HG03521 (cell line): ENCODE data around the gene TRPM1.

Experiments
- ATAC-seq: cut with Tn5 transposase; IDR thresholded peaks from one replicate; pipeline ENCODE4 v1.9.1; 2021; ENCODE audit warnings: mild to moderate bottlenecking, moderate library complexity; ENCODE audit not compliant: unreplicated experiment

The TRPM1 gene

DNA sequence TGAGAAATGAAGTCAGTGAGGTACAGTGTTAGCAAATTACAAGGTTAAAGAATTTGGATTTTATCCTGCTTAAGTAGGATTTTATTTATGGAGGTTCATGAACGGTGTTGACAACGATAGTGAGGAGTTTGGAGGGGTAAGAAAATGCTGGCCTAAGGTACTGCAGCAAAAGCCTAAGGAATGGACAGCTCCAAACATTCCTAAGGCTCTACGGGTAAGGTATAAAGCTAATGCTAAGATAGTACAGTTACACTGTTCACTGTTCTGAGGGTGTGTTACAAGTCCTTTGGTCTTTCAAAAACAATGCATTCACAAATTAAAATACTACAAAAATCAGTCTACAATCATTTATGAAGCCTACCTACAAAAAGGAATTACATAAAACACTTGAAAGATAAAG, 117.4 kb downstream of the TRPM1 start:
- ATAC-seq = no peak

- no peak for ATAC-seq
Observed at GRCh38 chr15:30979457-30979856, 122.1 kb downstream of the TRPM1 start.

GRCh38 chr15:30978328-30978727, 123.2 kb downstream of the TRPM1 start:
- ATAC-seq = no peak

- no peak for ATAC-seq
Observed at GRCh38 chr15:30974112-30974511, 127.4 kb downstream of the TRPM1 start.

DNA sequence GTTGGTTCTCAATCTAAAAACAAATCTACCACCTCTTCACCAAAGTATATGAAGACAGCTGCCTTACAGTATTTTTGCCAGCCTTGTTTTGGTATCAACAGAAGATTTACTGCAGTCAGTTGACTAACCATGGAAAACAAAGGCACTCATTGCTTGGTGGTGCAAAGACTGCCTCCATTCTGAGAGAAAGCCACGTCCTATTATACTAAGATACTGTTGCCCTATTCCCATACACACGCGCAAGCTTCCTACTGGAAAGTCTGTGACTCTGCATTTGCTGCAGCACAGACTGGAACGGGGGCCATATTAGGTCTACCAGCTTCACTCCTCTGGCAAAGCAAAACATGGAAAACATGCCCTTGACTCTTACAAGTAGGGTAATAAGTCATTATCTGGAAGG, 128.1 kb downstream of the TRPM1 start:
- no peak for ATAC-seq

DNA sequence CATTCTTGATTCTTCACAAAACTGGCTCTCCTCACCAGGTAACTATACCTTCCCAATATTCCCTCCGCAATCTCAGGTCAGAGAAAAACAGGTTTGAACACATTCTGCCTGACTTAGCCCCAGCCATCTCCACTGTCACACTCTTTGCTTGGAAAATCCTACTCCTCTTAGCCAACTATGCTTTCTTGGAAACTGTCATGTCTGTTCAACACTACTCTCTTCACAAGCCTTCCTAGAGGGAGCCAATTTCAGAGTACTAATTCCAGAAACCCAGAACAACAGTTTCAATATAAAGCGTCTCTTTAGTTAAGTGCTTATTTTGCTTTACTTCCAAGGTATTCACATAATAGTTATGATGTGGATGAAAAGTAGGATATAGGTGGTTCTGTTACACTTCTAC, 131.8 kb downstream of the TRPM1 start:
- no peak for ATAC-seq

GRCh38 chr15:30963681-30964080, 137.8 kb downstream of the TRPM1 start:
- ATAC-seq = no peak

GRCh38 chr15:30962659-30963058, 138.9 kb downstream of the TRPM1 start:
- no peak for ATAC-seq

- no peak for ATAC-seq
Observed at GRCh38 chr15:30962079-30962478, 139.4 kb downstream of the TRPM1 start.

DNA sequence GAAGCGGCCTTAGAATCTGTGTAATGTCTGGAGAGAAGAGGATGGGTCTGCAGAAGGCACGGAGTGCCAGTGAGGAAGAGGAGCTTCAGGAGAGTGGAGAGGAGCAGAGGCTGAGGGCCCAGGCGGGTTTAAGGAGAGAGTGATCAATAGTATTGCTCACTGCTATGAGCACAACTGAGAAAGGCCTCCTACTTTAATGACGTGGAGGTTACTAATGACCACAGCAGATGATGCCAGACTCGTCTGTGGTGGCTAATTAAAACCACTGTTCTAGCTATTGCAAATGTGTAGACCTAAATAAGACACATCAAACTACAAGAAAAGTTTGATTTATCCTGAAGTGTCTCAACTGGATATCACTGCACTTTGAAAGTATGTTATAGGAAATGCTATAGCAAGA, 143.3 kb downstream of the TRPM1 start:
- ATAC-seq = no peak

- no peak for ATAC-seq
Observed at GRCh38 chr15:30956216-30957124, 145.1 kb downstream of the TRPM1 start.

- no peak for ATAC-seq
Observed at GRCh38 chr15:30954674-30955073, 146.9 kb downstream of the TRPM1 start.

- no peak for ATAC-seq
Observed at GRCh38 chr15:30953731-30954378, 147.7 kb downstream of the TRPM1 start.

DNA sequence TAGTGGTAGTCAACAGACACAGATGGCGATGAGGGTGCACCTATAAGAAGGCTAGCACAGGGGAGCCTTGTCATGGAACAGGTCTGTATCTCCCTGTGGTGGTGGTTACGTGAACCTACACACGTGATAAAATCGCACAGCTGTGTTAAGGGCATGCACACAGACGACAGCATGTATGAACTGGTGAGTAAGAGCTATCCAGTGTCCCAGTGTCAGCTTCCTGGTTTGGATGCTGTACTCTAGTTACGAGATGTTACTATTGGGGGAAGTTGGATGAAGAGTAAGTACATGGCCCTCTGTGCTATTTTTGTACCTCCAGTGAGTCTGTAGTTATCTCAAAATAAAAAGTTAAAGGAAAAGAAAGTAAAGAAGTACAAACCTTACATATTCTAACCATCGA, 148.3 kb downstream of the TRPM1 start:
- ATAC-seq = no peak
